BLaER1 (cell line): Measurements from ENCODE around the gene ACTL6B.

Experiments
- H3K27ac ChIP-seq: shearing (Covaris generic); formaldehyde crosslinking; 2 replicates; pipeline ENCODE4 v1.8.1; 2022
- H3K27me3 ChIP-seq: shearing (Covaris generic); formaldehyde crosslinking; 2 replicates; pipeline ENCODE4 v1.8.1; 2022
- H3K36me3 ChIP-seq: shearing (Covaris generic); formaldehyde crosslinking; 2 replicates; pipeline ENCODE4 v1.8.1; 2022
- H3K4me1 ChIP-seq: shearing (Covaris generic); formaldehyde crosslinking; 2 replicates; pipeline ENCODE4 v1.8.1; 2022
- H3K4me2 ChIP-seq: shearing (Covaris generic); formaldehyde crosslinking; 2 replicates; pipeline ENCODE4 v1.8.1; 2022
- H3K4me3 ChIP-seq: shearing (Covaris generic); formaldehyde crosslinking; 2 replicates; pipeline ENCODE4 v1.8.1; 2022
- H3K9ac ChIP-seq: shearing (Covaris generic); formaldehyde crosslinking; 2 replicates; pipeline ENCODE4 v1.8.1; 2022
- H3K9me3 ChIP-seq: shearing (Covaris generic); formaldehyde crosslinking; 2 replicates; pipeline ENCODE4 v1.8.1; 2022
- H4K20me1 ChIP-seq: shearing (Covaris generic); formaldehyde crosslinking; 2 replicates; pipeline ENCODE4 v1.8.1; 2022
- Cebpa-rat ChIP-seq: shearing (Covaris generic); IDR thresholded peaks from 2 replicates; pipeline ENCODE4 v1.8.1; 2022

ACTL6B gene

GRCh38 chr7:100691676-100692577 is 35.7 kb upstream of the ACTL6B start:
- TF ChIP-seq Cebpa-rat = no peak
- H3K36me3 ChIP-seq = peaks cover 28% of the 10 kb centered on the region
- H3K27me3 ChIP-seq = no peaks in the 10 kb centered on the region
- peaks cover 69% of the 10 kb centered on the region for H3K4me1 ChIP-seq
- no peaks in the 10 kb centered on the region for H3K9me3 ChIP-seq
- peak overlapping the region; percentile 97; the same call in 1 of the 2 replicates for H3K27ac ChIP-seq
- peak overlapping the region; percentile 99 for H3K9ac ChIP-seq
- peak overlapping the region; percentile 91 for H3K4me2 ChIP-seq
- peak overlapping the region; percentile 100 for H3K4me3 ChIP-seq
- H4K20me1 ChIP-seq = peaks cover 68% of the 10 kb centered on the region

GRCh38 chr7:100689230-100690135 is 33.2 kb upstream of the ACTL6B start:
- H3K36me3 ChIP-seq = peaks cover 53% of the 10 kb centered on the region
- no peaks in the 10 kb centered on the region for H3K27me3 ChIP-seq
- H3K9ac ChIP-seq = peak overlapping the region; percentile 58
- no peak for TF ChIP-seq Cebpa-rat
- peaks cover 91% of the 10 kb centered on the region for H4K20me1 ChIP-seq
- H3K9me3 ChIP-seq = no peaks in the 10 kb centered on the region
- H3K27ac ChIP-seq = peak overlapping the region; percentile 70
- peaks cover 56% of the 10 kb centered on the region for H3K4me1 ChIP-seq
- H3K4me2 ChIP-seq = peak overlapping the region; percentile 91
- peak overlapping the region; percentile 30 for H3K4me3 ChIP-seq

DNA sequence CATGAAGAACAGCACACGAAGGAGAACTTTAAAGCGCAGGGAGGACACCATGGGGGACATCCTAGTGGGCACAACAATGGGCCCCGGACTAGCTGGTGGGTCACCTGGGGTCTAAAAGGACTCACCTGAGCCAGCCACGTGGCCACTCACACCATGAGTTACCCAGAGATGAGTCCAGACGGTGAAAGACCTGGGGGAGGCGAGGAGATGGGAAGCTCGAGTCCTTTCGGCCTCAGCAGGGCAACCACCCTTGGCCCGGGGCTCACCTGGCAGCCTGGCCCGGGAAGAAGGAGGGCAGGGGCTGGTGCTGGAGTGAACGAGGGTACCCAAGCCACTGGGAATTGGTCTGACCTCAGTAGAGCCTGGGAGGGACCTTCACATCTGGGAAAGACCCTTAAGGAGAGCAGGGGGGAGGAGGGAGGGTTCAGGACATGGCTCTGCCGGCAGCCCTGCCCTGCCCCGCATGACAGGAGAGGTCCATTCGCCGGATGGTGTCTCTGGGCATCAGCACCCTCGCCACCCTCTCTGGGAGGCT is 32.1 kb upstream of the ACTL6B start:
- Histone ChIP-seq H3K4me1 (peaks cover 55% of the 10 kb centered on the region), H4K20me1 (peaks cover 96% of the 10 kb centered on the region), H3K27me3 (no peaks in the 10 kb centered on the region), H3K27ac (peak overlapping the region; percentile 70), H3K4me2 (peak overlapping the region; percentile 91), H3K9ac (peak overlapping the region; percentile 58), H3K9me3 (no peaks in the 10 kb centered on the region), H3K4me3 (no peak overlapping the region), H3K36me3 (peaks cover 63% of the 10 kb centered on the region)
- no peak for TF ChIP-seq Cebpa-rat

DNA sequence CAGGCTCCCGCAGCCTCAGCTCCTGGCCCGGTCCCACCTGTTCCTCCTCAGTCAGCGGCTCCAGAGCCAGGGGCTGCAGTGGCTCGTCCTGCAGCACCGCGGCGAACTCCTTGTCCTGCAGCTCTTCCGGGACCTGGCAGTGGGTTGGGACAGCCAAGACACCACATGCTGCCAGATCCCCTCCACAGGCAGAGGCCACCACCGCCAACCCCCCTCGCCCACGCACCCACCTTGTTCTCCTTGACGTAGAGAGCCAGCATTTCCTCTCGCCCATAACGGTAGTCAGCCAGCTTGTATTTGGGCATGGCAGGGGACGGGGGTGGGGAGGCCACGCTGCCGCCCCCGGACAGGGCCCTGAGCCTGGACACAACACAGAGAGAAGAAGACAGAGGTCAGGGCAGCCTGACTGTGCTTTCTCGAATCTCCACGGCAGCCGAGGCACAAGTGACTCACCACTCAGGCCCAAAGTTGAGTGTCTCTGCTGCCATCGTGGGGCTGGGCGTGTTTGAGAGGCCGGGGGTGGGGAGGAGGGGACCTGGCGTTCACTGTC is 31.6 kb upstream of the ACTL6B start:
- H3K4me1 ChIP-seq = peaks cover 52% of the 10 kb centered on the region
- TF ChIP-seq Cebpa-rat = no peak
- peaks cover 69% of the 10 kb centered on the region for H3K36me3 ChIP-seq
- peaks cover 96% of the 10 kb centered on the region for H4K20me1 ChIP-seq
- H3K9ac ChIP-seq = no peak overlapping the region
- H3K27ac ChIP-seq = peak overlapping the region; percentile 46; the same call in 1 of the 2 replicates
- H3K27me3 ChIP-seq = no peaks in the 10 kb centered on the region
- H3K4me3 ChIP-seq = no peak overlapping the region
- H3K4me2 ChIP-seq = no peak overlapping the region
- no peaks in the 10 kb centered on the region for H3K9me3 ChIP-seq

- peaks cover 46% of the 10 kb centered on the region for H3K4me1 ChIP-seq
- H3K4me3 ChIP-seq = no peak overlapping the region
- TF ChIP-seq Cebpa-rat = no peak
- H3K27me3 ChIP-seq = no peaks in the 10 kb centered on the region
- no peak overlapping the region for H3K27ac ChIP-seq
- H3K4me2 ChIP-seq = no peak overlapping the region
- H3K9ac ChIP-seq = no peak overlapping the region
- H4K20me1 ChIP-seq = peaks cover 96% of the 10 kb centered on the region
- H3K36me3 ChIP-seq = peaks cover 75% of the 10 kb centered on the region
- no peaks in the 10 kb centered on the region for H3K9me3 ChIP-seq
Measured at GRCh38 chr7:100687261-100687660, 31.0 kb upstream of the ACTL6B start.

DNA sequence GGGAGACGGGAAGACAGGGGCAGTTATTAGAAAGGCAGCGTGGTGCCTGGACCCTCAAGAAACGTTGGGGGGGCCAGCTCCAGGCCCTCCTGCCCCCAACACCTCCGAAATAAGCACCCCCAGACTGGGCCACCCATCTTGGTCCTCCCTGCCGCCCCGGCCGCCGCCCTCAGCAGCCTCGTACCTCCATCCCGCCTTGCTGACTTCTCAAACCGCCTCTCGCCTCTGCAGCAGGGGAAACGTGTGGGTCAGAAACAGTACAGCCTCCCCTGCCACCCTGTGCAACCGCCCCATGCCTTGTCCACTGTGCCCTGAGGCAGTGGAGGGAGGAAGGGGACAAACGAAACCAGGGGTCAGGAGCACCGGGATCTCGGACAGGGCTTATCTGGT is 30.6 kb upstream of the ACTL6B start:
- Histone ChIP-seq H3K9ac (no peak overlapping the region), H3K27ac (0 out of 2 replicates have a peak overlapping the region, but pooled peaks have one; percentile 6), H3K4me1 (peaks cover 42% of the 10 kb centered on the region), H3K4me2 (no peak overlapping the region), H3K9me3 (no peaks in the 10 kb centered on the region), H3K27me3 (no peaks in the 10 kb centered on the region), H3K4me3 (no peak overlapping the region), H4K20me1 (peaks cover 96% of the 10 kb centered on the region), H3K36me3 (peaks cover 79% of the 10 kb centered on the region)
- TF ChIP-seq Cebpa-rat = no peak

DNA sequence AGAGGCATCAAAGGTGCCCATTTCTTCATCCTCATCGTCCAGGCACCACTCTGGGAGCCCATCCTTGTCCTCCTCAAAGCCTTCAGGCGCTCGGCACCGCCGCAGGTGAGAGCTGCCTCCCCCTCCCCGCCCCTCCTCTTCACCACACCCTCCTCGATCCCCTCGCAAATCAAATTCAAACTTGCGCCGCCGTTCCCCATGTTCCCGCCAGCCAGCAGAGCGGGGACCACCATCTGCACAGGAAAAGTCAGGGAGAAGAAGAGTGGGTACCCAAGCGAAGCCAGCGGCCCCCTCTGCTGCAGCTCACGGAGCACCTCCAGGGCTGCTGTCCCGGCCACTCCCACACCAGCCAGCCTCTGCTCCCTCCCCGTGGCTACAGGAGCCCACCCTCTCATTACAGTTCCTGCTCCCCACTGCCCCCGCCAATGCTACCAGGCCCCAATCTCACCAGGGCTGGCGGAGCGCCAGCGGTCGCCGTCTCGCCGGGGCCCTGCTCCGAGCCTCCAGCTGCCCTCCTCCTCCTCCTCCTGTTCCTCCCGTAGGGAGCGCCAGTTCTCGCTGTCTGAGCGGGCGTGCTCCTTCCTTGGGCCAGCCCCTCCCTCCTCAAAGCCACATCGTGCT is 30.1 kb upstream of the ACTL6B start:
- H3K9ac ChIP-seq = no peak overlapping the region
- no peak overlapping the region for H3K4me2 ChIP-seq
- H4K20me1 ChIP-seq = peaks cover 96% of the 10 kb centered on the region
- H3K36me3 ChIP-seq = peaks cover 84% of the 10 kb centered on the region
- no peak overlapping the region for H3K4me3 ChIP-seq
- H3K27ac ChIP-seq = 0 out of 2 replicates have a peak overlapping the region, but pooled peaks have one; percentile 6
- TF ChIP-seq Cebpa-rat = no peak
- H3K4me1 ChIP-seq = peaks cover 37% of the 10 kb centered on the region
- no peaks in the 10 kb centered on the region for H3K27me3 ChIP-seq
- no peaks in the 10 kb centered on the region for H3K9me3 ChIP-seq

DNA sequence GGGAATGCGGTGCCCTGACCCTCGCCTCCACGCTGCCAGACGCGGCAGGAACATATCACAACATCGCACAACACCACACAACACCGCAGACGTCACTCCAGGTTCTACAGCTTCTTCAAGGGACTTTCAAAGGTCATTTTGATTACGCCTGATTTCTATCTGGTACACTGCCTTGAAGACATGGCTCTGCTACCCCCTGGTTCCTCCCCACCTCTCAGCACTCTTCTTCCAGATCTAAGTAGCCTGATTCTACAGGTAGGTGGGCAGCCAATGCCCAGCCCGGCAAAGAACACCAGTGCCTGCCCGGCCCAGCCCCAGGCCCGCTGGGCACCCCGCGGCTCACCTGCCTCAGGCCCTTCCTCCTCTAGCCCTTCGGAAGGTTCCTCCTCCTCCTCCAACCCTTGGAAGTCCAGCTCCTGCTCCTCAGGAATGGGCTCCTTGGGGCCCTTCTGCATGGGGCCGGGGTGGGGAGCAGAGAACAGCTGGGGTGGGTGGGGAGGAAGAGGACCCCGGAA is 29.4 kb upstream of the ACTL6B start:
- Histone ChIP-seq H3K4me2 (no peak overlapping the region), H3K36me3 (peaks cover 85% of the 10 kb centered on the region), H4K20me1 (peaks cover 96% of the 10 kb centered on the region), H3K9ac (no peak overlapping the region), H3K9me3 (no peaks in the 10 kb centered on the region), H3K4me1 (peaks cover 31% of the 10 kb centered on the region), H3K27me3 (no peaks in the 10 kb centered on the region), H3K27ac (no peak overlapping the region), H3K4me3 (no peak overlapping the region)
- no peak for TF ChIP-seq Cebpa-rat
